Neuron (in vitro differentiated cells): ENCODE results near the gene CEP97.

Experiments used
- H2AFZ ChIP-seq: one replicate; pipeline ENCODE4 v1.6.1; 2013; ENCODE audit warnings: low read depth, mild to moderate bottlenecking, inconsistent platforms, low read length, moderate library complexity
- H3K27me3 ChIP-seq: one replicate; pipeline ENCODE4 v1.6.1; 2013; ENCODE audit warnings: low read length; ENCODE audit not compliant: insufficient read depth
- H3K36me3 ChIP-seq: one replicate; pipeline ENCODE4 v1.6.1; 2013; ENCODE audit warnings: low read length; ENCODE audit not compliant: insufficient read depth
- H3K4me1 ChIP-seq: one replicate; pipeline ENCODE4 v1.6.1; 2013; ENCODE audit warnings: low read length; ENCODE audit not compliant: insufficient read depth
- H3K4me3 ChIP-seq: 2 replicates; pipeline ENCODE4 v1.5.1; 2013; ENCODE audit warnings: mild to moderate bottlenecking, low read length, moderate library complexity
- H3K9me3 ChIP-seq: one replicate; pipeline ENCODE4 v1.6.1; 2013; ENCODE audit warnings: low read length

The CEP97 gene

GRCh38 chr3:101802179-101802578, 77.8 kb downstream of the CEP97 start:
- no peak overlapping the region for H2AFZ ChIP-seq
- no peak overlapping the region for H3K4me3 ChIP-seq
- H3K27me3 ChIP-seq, result no peaks in the 10 kb centered on the region
- H3K9me3 ChIP-seq, result no peaks in the 10 kb centered on the region
- H3K4me1 ChIP-seq, result no peaks in the 10 kb centered on the region
- peaks cover 11% of the 10 kb centered on the region for H3K36me3 ChIP-seq

- no peak overlapping the region for H2AFZ ChIP-seq
- no peak overlapping the region for H3K4me3 ChIP-seq
These were observed 78.9 kb downstream of the CEP97 start for GRCh38 chr3:101803173-101803782.

DNA sequence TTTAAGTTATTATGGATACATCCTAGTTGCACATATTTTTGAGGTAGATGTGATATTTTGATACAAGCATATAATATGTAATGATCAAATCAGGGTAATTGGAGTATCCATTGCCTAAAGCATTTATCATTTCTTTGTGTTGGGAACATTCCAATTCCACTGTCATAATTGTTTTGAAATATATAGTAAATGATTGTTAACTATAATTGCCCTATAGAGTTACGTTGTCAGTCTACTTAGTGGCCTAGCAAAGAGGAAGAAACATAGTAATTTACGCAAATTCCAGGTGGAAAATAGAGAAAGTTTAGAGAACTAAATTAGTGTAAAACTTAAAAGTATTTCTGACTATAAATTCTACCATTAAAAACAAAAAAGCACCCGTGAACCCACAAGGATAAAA, 79.5 kb downstream of the CEP97 start:
- H3K4me1 ChIP-seq, result no peaks in the 10 kb centered on the region
- no peaks in the 10 kb centered on the region for H3K9me3 ChIP-seq
- peaks cover 11% of the 10 kb centered on the region for H3K36me3 ChIP-seq
- no peak overlapping the region for H3K4me3 ChIP-seq
- no peak overlapping the region for H2AFZ ChIP-seq
- no peaks in the 10 kb centered on the region for H3K27me3 ChIP-seq

More at GRCh38 chr3:101803173-101803782, 78.9 kb downstream of the CEP97 start:
- no peaks in the 10 kb centered on the region for H3K27me3 ChIP-seq
- no peaks in the 10 kb centered on the region for H3K4me1 ChIP-seq
- H3K36me3 ChIP-seq, result peaks cover 11% of the 10 kb centered on the region
- H3K9me3 ChIP-seq, result no peaks in the 10 kb centered on the region

- Histone ChIP-seq H3K27me3 (no peaks in the 10 kb centered on the region), H3K4me1 (peaks cover 3% of the 10 kb centered on the region), H2AFZ (no peak overlapping the region), H3K36me3 (peaks cover 11% of the 10 kb centered on the region), H3K9me3 (no peaks in the 10 kb centered on the region), H3K4me3 (no peak overlapping the region)
These were observed 82.1 kb downstream of the CEP97 start for GRCh38 chr3:101806491-101806890.

- no peak overlapping the region for H3K4me3 ChIP-seq
- no peak overlapping the region for H2AFZ ChIP-seq
- no peaks in the 10 kb centered on the region for H3K9me3 ChIP-seq
- peaks cover 6% of the 10 kb centered on the region for H3K36me3 ChIP-seq
- H3K4me1 ChIP-seq, result peaks cover 3% of the 10 kb centered on the region
- no peaks in the 10 kb centered on the region for H3K27me3 ChIP-seq
These were observed 83.5 kb downstream of the CEP97 start for GRCh38 chr3:101807888-101808287.

DNA sequence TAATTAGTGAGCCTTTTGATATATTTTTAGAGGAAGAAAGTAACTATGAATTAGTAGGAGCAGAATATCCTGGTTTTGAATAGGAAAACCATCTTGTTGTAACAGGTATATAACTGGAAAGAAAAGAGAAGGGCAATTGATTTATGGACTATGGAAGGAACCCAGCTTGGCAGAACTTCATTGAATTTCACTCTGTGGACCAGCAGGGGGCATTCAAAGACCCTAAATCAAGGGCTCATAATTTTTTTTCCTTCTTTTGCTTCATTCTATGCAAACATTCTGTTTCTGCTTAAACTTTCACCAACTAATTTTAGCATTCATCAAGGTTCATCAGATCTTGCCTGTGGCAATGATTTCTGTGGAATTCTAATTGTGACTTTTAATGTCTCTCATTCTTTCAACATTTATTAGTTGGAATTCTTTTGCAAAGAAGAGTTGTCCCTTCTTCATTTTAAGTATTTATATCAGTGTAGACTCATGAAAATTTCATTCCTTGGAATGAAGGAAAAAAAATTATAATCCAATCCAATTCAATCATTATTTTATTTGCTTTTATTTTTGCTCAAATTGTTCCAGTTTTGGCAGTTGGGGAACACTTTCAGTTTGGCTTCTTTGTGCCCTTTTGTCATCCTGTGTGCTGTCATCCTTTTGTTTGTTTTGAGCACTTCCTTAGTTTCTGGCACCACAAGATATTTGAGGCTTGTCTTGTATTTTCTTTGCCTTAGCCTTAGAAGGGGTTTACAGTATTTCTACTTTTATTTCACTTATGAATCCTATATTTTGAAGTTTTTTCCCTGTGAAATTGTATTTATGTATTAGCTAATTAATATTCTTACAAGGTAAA, 85.0 kb downstream of the CEP97 start:
- no peaks in the 10 kb centered on the region for H3K27me3 ChIP-seq
- H3K4me1 ChIP-seq, result peaks cover 3% of the 10 kb centered on the region
- H2AFZ ChIP-seq, result no peak overlapping the region
- H3K4me3 ChIP-seq, result no peak overlapping the region
- H3K9me3 ChIP-seq, result no peaks in the 10 kb centered on the region
- H3K36me3 ChIP-seq, result peaks cover under 1% of the 10 kb centered on the region

DNA sequence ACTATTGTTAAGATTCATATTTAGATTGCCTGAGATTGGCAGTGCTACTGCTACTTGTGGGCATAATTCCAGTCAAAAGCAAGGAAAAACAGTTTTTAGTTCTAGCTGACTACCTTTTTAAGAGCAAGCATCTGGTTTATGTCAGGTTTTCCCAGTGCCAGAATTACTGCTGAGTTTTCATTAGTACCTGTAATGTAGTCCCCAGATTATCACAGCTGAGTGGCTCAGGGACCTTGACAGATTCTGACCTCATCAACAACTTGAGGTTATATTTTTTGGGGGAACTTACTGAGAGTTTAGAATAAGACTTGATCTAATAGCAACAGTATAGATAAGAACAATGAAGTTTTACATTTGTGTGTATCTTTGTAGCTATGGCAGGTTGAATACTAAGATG, 85.6 kb downstream of the CEP97 start:
- H3K36me3 ChIP-seq, result no peaks in the 10 kb centered on the region
- no peak overlapping the region for H2AFZ ChIP-seq
- peaks cover 3% of the 10 kb centered on the region for H3K4me1 ChIP-seq
- no peaks in the 10 kb centered on the region for H3K9me3 ChIP-seq
- no peak overlapping the region for H3K4me3 ChIP-seq
- no peaks in the 10 kb centered on the region for H3K27me3 ChIP-seq

- Histone ChIP-seq H2AFZ (no peak overlapping the region), H3K27me3 (no peaks in the 10 kb centered on the region)
These were observed 87.5 kb downstream of the CEP97 start for GRCh38 chr3:101811875-101812274.

DNA sequence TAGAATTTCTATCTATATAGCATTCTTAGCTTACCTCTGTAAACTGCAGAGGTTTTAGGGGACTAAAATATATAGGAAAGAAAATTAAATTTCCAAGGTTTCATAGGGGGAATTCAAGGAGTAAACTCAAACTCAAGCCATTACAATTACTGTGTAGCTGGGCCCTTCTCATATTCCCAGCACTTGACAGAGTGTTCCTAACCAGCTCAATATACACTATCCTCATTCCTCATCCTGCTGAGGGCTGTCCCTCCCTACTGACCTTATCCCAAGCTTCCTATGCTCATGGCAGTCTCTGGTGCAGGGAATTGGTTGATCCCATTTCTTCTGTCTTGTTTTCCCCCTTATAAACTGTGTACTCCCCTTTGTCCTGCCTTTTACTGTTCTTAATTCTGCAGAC, 88.5 kb downstream of the CEP97 start:
- no peaks in the 10 kb centered on the region for H3K27me3 ChIP-seq
- H2AFZ ChIP-seq, result no peak overlapping the region
- peaks cover 5% of the 10 kb centered on the region for H3K36me3 ChIP-seq
- peaks cover 3% of the 10 kb centered on the region for H3K4me1 ChIP-seq
- H3K4me3 ChIP-seq, result no peak overlapping the region
- no peaks in the 10 kb centered on the region for H3K9me3 ChIP-seq

More at GRCh38 chr3:101811875-101812274, 87.5 kb downstream of the CEP97 start:
- Histone ChIP-seq H3K9me3 (no peaks in the 10 kb centered on the region), H3K4me3 (no peak overlapping the region), H3K36me3 (no peaks in the 10 kb centered on the region), H3K4me1 (peaks cover 3% of the 10 kb centered on the region)

DNA sequence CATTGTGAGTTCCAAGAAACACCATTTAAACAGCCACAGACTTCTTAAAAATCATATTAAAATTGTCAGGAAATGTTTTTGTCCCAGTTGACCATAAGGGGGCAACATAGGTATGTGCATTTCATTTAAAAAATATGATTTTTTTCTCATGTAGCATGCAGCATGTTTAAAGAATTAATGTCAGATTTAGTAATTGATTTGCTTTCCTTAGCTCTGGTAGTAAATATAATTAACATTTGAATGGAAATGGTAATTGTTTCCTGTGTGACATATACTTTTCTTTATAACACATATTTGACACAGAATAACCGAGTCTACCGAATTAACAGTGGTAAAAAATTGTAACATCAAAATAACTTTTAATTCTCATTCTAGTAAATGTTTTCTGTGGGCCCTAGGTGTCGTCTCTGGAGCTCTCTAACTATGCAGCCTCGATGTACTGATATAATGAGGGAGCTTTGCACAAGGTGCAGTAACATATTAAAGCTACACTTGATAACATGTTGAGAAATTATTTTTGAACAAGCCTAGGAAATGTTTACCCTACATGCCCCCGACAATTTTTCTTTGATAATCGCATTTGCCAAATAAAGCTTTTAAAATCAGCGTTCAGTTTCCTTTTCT, 89.5 kb downstream of the CEP97 start:
- no peaks in the 10 kb centered on the region for H3K9me3 ChIP-seq
- peaks cover 6% of the 10 kb centered on the region for H3K36me3 ChIP-seq
- no peaks in the 10 kb centered on the region for H3K27me3 ChIP-seq
- H3K4me3 ChIP-seq, result no peak overlapping the region
- H2AFZ ChIP-seq, result no peak overlapping the region
- H3K4me1 ChIP-seq, result peaks cover 3% of the 10 kb centered on the region

- Histone ChIP-seq H3K9me3 (no peaks in the 10 kb centered on the region), H3K27me3 (no peaks in the 10 kb centered on the region)
These were observed 90.4 kb downstream of the CEP97 start for GRCh38 chr3:101814835-101815234.

DNA sequence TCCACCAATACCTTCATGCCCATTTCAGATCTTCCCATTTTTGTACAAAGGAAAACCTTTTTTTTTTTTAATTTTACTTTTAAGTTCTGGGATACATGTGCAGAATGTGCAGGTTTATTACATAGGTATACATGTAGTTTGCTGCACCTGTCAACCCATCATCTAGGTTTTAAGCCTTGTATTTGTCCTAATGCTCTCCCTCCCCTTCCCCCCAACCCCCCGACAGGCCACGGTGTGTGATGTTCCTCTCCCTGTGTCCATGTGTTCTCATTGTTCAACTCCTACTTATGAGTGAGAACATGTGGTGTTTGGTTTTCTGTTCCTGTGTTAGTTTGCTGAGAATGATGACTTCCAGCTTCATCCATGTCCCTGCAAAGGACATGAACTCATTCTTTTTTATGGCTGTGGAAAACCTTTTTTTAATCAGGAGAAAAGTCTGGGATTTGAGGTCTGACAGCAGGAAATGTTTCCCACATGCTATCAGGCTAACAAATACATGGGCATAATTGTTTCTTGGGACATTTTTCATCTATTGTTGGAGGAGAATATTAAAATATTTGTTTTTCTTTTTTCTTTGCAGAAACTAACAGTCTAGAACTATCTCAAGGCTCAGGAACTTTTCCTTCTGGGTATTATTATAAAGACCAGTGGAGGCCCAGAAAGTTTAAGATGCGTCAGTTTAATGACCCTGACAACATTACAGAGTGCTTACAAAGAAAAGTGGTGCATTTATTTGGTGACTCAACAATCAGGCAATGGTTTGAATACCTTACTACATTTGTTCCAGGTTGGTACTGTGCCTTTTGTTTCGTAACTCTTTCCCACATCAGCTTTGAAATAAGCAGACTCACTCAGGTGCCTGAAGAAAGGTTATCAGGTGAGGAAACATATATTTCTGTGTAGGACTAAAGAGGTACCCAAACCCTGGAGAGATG, 92.1 kb downstream of the CEP97 start:
- H3K27me3 ChIP-seq, result no peaks in the 10 kb centered on the region
- no peak overlapping the region for H3K4me3 ChIP-seq

More at GRCh38 chr3:101814835-101815234, 90.4 kb downstream of the CEP97 start:
- Histone ChIP-seq H3K4me3 (no peak overlapping the region), H3K4me1 (no peaks in the 10 kb centered on the region), H2AFZ (no peak overlapping the region), H3K36me3 (peaks cover 6% of the 10 kb centered on the region)

More for the DNA sequence above, 92.1 kb downstream of the CEP97 start:
- Histone ChIP-seq H3K9me3 (peaks cover 3% of the 10 kb centered on the region), H3K36me3 (peaks cover 6% of the 10 kb centered on the region), H2AFZ (no peak overlapping the region), H3K4me1 (no peaks in the 10 kb centered on the region)
